AG20443 (cell line): ENCODE measurements around the gene ZDHHC11B.
"Not testable (repeated sequence)": the region's sequence is repeated elsewhere in the genome, so short reads cannot be mapped to it uniquely, and the experiment has no call there.

Experiments
- DNase-seq: peaks from one replicate; pipeline ENCODE4 v3.0.0; 2012; ENCODE audit warnings: low spot score, mixed read lengths

ZDHHC11B gene, protein sequence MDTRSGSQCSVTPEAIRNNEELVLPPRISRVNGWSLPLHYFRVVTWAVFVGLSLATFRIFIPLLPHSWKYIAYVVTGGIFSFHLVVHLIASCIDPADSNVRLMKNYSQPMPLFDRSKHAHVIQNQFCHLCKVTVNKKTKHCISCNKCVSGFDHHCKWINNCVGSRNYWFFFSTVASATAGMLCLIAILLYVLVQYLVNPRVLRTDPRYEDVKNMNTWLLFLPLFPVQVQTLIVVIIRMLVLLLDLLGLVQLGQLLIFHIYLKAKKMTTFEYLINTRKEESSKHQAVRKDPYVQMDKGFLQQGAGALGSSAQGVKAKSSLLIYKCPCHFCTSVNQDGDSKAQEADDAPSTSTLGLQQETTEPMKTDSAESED

DNA sequence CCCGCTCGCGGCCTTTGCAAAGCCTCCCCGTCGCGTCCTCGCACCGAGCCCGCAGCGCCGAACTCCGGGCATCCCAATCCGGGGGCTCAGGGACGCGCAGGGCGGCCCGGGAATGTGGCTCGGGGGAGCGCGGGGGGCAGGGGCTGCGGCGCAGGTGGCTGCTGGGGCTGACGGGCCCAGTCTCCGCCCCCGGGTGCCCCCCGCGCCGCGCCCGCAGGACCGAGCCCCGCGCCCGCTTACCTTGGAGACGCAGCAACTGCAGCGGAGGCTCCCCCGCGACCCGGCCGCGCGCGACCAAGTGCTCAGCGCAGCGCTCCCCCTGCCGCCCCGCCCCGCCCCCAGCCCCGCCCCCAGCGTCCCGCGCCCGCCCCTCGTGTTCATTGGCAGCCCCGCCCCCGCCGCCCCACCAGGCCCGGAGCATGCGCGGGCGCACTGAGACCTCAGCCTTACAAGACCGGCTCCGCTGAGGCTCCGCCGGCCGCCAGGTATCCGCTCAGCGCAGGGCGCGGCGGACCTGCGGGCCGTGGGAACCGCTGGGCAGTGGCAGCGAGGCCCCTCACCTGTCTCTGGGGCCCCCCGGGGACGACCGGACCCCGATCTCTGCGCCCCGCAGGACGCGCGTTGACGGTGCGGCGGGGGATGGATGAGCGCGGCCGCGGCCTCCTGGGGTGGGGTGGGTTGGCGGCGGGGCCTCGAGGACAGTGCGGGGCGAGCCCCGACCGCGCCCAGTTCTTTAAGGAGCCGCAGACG, at the start of gene ZDHHC11B:
Gene ZDHHC11B, minus strand, starts transcription at position 302 of the 750 bp plus-strand sequence. CDS start 17,810 bp downstream, outside the sequence.
- peak; percentile 98 for DNase-seq

DNA sequence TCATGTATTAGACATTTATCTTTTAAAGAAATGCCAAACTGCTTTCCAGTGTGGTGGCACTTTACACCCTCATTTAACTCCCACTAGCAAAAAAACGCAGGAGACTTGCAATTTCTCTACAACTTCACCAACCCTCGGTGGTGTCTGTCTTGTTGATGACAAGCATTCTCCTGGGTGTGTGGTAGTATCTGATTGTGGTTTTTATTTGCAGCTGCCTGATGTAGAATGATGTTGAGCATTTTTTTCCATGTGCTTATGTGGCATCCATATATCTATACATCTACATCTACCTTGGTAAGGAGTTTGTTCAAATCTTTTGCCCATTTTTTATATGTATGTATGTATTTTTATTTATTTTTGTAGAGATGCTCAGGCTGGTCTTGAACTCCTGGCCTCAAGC, 49.5 kb upstream of the ZDHHC11B start:
- not testable (repeated sequence) for DNase-seq

DNA sequence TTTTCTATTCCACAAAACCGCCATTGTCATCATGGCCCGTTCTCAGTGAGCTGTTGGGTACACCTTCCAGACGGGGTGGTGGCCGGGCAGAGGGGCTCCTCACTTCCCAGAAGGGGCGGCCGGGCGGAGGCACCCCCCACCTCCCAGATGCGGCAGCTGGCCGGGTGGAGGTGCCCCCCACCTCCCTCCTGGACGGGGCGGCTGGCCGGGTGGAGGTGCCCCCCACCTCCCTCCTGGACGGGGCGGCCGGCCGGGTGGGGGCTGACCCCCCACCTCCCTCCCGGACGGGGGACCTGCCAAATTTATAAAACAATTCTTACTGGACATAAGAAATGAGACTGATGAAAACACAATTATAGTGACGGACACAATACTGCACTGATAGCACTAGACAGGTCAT, 43.7 kb upstream of the ZDHHC11B start:
- DNase-seq, result not testable (repeated sequence)

DNA sequence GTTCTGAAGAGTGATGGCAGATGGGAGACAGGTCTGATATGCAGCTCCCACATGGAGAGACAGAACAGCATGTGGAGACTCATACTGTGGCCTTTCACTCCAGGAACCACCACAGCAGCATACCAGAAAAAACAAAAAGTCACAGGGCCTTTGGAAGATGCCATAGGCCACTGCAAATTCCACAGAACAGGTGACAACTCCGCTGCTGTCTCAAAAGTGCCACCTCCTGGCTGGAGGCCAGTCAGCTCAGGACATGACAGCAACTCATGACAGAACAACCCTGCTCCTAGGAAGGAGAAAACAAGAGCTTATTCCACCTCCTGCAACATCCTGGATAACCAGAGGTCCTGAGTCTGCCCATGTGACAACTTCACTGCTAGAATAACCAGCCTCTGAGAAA, 41.0 kb upstream of the ZDHHC11B start:
- not testable (repeated sequence) for DNase-seq

DNA sequence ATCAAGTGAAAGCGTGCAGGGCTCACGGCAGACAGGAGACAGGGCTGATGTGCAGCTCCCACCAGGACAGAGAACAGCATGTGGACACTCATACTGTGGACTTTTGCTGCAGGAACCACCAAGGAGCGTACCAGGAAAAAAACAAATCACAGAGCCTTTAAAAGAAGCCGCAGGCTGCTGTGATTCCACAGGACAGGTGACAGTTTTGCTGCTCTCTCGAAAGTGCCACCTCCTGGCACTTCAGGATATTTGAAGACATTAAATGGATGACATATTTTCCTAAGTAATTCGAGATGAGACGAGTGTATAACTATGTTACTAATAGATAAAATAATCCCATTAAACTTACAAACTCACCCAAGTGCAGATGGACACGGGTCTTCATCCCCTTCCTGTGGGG, 37.0 kb upstream of the ZDHHC11B start:
- no peak for DNase-seq

DNA sequence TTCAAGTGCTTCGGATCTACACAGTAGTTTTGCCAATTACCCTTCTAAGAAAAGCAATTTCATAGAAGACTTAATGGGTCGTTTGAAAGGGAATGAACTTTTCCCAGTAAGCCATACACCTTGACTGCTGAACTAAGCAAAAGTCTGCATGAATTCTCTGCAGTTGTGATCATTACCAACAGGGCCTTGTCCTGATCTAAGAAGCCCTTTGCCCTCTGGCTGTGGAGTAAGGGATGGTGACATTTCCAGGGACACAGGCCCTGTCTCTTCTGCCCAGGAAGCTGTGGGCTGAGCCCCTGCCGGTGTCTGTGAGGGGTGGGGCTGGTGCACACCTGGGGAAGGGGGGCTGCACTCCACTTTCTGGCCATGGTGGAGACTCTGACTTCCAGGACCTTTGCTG, 35.7 kb upstream of the ZDHHC11B start:
- no peak for DNase-seq

DNA sequence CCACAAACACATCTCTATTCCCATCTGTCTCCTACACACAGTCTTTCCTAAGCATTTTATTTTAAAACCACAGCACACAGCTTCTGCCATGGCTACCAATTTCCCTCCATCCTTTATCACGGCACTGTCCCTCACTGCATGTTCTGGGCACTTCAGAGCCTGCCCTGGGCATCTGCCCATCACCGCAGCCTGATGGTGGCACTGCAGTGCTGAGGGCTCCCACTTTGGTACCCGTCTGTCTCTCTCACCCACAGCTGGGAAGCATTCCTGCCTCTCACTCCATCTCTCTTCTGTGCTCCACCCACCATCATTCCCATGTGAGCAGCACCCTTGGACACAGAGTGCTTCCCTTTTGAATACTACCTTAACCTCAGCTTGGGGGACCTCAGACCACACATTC, 34.5 kb upstream of the ZDHHC11B start:
- DNase-seq, result no peak

DNA sequence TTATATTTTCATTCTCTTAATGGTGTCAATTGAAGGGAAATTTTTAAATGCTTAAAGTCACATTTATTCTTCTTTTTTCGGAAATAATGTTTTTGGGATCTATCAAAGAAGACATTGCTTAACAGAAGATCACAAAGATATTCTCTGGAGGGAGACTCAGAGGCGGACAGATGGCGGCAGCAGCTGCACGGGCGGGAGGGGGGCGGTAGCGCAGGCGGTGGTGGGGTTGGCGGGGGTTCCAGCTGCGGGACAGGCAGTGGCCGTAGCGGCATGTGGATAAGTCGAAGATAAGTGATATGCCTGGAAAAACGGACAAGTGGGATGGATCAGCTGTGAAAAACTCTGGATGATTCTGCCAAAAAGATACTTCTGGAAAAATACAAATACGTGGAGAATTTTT, 31.6 kb upstream of the ZDHHC11B start:
- no peak for DNase-seq

DNA sequence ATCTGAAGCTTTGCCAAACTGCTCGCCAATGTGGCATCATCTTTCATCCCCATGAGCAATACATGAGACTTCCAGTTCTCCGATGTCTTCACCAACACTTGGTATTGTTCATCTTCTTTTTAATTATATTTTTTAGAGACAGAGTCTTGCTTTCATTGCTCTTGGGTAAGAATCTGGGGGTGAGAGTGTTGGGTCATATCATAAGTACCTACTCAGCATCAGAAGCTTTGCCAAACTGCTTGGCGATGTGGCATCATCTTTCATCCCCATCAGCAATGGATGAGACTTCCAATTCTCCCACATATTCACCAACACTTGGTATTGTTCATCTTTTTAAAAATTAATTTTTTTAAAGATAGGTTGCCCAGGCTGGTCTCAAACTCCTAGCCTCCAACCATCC, 30.9 kb upstream of the ZDHHC11B start:
- DNase-seq, result no peak

DNA sequence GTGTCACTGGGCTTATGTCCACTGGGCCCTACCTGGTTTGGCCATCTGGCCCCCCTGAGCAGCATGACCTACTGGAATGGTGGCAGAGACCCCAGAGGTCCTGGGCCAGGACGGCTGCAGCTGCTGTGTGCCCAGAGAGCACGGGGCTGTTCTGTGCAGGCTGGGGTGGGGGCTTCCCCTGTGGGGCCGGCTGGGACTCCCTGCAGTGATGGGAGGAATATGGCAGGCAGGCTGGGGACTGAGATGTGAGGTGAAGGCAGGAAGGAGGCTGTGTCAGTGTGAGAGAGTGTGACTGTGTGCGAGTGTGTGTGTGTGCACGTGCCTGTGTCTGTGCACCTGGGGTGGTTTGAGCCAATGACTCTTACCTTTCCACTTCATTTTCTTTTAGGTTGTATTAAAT, 29.0 kb upstream of the ZDHHC11B start:
- DNase-seq, result not testable (repeated sequence)

DNA sequence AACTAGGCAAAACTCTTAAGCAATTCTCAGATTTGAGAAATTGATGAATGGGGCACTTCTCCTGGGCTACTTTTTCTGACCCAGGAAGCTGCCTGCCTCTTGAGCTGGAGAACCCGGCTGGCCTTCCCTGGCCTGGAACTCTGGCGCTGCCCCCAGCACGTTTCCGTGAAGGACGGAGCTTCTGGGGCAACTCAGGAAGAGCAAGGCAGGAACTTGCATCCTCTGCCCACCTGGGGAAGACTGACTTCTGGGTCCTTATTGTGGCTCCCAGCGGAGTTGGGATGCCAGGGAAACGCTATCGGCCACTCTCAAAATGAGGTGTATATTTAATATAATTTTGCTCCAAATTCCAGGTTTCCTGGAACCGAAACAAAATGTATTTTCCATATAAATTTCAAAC, 26.9 kb upstream of the ZDHHC11B start:
- not testable (repeated sequence) for DNase-seq

DNA sequence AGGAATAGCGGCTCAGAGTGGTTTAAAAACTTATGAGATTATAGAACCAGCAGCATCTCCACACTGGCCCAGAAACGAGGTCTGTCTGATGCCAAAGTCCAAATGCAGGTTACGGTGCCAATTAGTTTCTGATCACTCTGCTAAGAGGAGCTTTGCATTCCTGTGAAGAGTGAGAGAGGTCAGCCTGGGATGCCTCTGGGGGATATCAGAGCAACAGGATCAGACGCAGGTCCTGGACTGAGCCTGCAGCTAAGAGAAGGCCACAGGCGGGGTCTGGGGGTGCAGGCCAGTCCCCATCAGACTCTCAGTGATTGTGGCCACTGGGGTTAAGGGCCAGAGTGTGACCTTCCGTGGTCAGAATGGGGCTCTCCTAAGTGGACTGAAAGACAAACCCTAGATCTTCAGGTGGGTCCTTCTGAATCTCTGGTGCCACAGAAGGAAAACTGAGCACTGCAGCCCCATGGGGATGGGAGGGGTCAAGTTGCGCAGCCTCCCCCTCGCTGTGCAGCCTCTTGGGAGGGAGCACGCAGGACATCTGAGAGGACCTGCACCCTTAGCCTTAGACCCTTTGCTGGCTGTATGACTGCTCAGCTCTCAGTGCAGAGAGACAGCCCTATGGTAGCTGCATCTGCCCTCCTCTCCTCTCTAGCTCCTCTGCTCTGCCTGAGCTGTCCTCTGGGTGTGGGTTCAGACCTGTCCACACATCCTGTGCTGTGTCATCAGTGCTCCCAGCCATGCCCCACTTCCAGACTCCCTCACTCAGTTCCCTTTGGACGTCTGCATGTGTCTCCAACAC, 23.4 kb upstream of the ZDHHC11B start:
- DNase-seq, result not testable (repeated sequence)

DNA sequence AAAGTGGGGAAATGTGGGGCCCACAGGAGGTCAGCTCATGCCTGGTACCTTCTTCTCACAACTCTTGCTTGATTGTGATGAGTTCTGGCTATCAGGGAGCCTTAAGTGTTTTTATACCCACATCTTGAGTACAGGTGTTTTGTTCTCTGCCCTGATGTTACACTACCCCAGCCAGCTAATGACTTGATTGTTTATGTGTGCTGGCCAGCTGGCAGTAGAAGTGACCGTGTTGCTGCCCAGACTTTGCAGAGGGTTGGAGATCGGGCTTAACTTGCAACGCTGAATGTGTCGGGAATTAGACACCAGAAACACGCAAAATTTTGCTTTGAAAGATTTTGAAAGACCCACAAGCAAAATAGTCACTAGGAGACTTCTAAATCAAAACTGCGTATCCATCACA, 16.9 kb upstream of the ZDHHC11B start:
- DNase-seq, result no peak

DNA sequence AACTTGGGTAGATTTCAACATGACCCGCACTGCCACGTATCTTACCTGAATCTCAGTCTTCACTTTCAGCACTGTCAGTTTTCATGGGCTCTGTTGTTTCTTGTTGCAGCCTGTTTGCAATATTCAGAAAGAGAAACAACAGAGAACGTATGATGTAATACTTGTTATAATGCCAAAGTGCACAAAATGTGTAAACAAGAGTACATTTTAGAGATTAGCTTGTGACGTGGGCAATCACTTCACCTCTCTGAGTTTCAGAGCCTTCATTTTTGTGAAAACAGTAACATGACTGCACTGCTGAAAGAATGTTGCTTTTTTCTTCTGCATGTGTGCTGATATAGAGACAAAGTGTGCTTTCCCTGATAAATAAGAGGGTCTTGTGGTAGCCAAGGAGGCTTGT, 16.5 kb upstream of the ZDHHC11B start:
- not testable (repeated sequence) for DNase-seq

DNA sequence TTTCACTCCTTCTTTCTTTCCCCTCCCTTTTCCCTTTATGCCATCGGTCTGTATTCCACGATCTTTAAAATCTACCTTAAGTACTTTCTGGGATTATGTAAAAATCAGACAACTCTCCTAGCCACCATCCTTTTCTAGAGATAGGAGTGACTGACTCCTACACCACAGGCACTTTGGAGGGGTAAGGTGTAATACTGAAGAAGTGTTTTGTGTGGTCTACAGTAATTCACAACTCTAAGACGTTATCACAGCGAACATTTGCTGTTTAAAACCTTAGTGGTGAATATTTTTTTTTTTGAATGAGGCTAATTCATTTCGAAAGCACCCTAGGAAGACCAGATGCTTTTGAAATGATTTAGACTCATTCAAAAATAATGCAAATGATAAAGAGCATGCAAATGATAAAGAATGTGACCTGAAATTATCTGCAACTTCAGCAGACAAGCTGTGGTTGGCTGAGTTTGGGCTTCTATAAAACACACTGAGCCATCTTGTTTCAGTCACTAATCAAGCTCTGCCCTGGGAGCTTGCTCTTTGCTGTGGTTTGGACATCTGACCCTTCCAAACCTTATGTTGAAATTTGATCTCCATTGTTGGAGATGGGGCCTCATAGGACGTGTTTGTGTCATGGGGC, 14.1 kb upstream of the ZDHHC11B start:
- DNase-seq, result not testable (repeated sequence)

DNA sequence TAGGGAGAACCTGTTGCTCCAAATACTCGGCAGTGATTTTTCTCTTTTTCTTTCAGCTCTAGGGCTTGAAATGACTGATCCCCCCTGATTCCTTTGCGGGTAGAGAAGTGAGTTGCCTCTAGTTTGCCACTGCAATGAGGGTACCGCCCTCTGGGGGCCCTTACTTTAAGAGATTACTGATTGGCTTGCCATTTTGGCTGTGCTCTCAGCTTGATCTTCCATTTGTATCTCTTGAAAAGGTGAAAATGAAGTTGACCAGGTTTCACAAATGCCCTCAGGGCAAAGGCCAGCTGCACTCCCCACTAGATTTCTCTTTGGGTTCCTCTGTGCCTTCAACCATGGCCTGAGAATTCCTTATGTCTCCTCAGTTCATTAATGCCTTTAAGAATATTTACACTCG, 13.5 kb upstream of the ZDHHC11B start:
- not testable (repeated sequence) for DNase-seq

DNA sequence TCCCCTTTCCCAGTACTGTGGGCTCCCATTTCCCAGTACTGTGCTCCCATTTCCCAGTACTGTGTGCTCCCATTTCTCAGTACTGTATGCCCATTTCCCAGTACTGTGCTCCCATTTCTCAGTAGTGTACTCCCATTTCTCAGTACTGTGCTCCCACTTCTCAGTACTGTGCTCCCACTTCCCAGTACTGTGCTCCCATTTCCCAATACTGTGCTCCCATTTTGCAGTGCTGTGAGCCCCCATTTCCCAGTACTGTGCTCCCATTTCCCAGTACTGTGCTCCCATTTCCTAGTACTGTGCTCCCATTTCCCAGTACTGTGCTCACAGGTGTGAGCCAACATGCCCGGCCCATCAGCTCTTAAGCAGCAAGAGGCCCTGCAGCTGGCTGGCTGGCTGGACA, 11.3 kb upstream of the ZDHHC11B start:
- not testable (repeated sequence) for DNase-seq

DNA sequence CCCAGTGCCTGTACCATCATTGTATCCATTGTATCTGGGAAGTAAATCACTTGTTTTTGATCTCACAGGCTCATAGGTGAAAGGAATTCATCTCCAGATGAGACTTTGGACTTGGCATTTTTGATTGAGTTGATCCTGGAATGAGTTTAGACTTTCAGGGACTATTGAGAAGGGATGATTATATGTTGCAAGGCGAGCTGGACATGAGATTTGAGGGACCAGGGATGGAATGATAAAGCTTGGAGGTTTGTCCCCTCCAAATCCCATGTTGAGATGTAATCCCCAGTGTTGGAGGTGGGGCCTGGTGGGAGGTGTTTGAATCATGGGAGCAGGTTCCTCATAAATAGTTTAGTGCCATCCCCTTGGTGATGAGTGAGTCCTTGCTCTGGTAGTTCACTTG, 10.4 kb upstream of the ZDHHC11B start:
- not testable (repeated sequence) for DNase-seq

DNA sequence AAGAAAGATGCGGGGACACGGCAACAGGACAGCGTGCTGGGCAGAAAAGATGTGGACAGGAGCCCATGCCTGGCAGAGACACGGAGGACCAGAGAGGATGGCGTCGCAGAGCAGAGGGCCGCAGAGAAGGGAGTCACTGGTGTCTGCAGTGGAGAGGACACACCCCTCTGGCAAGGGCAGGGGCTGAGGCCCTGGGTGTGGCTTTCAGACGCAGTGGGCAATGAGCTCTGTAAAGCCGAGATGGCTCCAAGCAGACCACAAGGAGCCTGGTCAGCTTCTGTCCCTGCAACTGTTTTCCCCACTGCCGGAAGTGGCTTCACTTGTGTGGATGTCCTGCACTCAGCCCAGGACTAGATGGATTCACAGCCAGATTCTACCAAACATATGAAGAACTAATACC, 4.2 kb upstream of the ZDHHC11B start:
- not testable (repeated sequence) for DNase-seq

DNA sequence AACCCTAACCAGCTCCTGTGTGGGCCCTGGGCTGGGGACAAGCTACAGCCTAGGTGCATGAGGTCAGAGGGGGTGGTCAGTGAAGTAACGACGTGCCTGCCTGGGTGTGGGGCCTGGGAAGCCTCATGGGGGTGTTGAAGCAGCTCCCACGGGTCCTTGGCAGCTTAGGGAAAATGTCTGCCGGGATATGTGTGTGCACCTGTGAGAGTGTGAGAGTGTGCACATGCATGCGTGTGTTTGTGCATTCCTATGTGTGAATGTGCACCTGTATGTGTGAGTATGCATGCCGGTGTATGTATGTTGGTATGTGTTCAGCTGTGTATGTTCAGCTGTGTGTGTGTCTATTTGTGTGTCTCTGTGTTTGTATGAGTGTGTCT, 3.3 kb upstream of the ZDHHC11B start:
- DNase-seq, result not testable (repeated sequence)

DNA sequence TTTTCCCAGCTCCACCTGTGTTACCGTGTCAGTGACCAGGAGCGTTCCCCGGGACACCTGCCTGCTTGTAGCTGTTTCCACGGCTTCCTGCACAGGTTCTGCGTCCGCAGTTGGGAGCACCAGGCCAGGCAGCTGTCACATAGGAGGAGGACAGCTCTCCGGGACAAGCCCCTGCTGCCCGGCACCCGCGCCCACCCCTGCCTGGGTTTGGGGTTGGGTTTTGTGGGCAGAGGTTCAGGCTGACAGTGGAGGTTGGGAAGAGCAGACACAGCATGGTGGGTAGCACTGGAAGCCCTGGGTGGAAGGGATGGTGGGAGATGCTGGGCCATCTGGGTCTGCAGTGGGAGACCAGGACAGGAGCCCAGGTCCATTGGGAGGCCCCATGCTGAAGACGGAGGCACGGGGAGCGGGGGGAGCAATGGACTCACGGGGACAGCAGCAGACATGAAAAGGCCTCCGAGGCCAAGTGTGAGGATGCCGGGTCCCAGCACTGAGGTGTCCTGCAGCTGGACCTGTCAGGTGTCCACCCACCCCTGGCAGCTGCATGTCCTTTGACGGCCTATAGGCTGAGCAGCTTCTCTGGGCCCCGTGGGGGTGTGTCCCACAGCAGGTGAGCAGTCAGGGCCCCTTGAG, 2.8 kb upstream of the ZDHHC11B start:
- DNase-seq, result not testable (repeated sequence)
